Measurements from ENCODE around the gene KISS1.

DNA sequence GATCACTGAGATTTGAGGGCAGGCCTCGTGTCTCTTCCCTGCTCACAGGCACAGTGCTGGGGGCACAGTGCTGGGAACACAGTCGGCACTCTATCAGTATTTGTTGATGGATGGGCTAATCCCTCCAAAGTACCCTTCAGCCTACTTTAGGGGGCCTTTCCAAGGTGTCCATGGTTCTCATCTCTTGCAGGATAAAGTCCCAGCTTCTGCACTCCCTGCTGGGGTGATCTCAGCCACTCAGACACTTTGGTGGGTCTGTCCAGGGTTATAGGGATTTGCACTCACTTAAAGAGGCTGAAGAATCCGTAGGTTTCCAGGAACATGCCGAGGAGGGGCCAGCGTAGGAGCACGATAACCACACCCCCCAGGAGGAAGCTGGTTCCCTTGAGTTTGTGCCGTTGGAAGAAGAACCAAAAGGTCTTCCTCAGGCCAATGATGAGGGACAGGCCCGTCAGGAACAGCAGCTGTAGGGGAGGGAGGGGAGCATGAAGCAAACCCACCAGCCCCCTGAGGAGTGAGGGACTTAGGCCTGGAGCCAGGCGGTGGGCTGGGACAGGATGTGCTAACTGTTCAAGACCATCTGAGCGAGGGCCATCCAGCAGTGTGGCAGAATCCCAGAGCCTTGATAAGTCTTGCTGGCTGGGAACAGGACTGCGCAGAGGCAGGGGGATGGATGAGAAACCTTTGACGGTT, 5.2 kb upstream of the KISS1 start:
- TF ChIP-seq, protein P1, sequence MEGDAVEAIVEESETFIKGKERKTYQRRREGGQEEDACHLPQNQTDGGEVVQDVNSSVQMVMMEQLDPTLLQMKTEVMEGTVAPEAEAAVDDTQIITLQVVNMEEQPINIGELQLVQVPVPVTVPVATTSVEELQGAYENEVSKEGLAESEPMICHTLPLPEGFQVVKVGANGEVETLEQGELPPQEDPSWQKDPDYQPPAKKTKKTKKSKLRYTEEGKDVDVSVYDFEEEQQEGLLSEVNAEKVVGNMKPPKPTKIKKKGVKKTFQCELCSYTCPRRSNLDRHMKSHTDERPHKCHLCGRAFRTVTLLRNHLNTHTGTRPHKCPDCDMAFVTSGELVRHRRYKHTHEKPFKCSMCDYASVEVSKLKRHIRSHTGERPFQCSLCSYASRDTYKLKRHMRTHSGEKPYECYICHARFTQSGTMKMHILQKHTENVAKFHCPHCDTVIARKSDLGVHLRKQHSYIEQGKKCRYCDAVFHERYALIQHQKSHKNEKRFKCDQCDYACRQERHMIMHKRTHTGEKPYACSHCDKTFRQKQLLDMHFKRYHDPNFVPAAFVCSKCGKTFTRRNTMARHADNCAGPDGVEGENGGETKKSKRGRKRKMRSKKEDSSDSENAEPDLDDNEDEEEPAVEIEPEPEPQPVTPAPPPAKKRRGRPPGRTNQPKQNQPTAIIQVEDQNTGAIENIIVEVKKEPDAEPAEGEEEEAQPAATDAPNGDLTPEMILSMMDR (conservative IDR thresholded peaks at IDR 0.05; ENCODE audit: low read length) = no peak
- TF ChIP-seq EZH2phosphoT487 (IDR thresholded peaks at IDR 0.05; ENCODE audit: borderline replicate concordance, low read depth, low read length) = no peak
